Neutrophil (primary cell): Measurements from ENCODE around the gene ACSF3.

ENCODE experiments used
- H3K27ac ChIP-seq: fragments of 200-600 bp; sonication (generic); 2 replicates; pipeline ENCODE4 v1.5.1; 2016; ENCODE audit warnings: mild to moderate bottlenecking, moderate library complexity
- H3K27me3 ChIP-seq: fragments of 200-600 bp; sonication (generic); 2 replicates; pipeline ENCODE4 v1.6.0; 2016; ENCODE audit warnings: mild to moderate bottlenecking
- H3K36me3 ChIP-seq: fragments of 200-600 bp; sonication (generic); 2 replicates; pipeline ENCODE4 v1.5.1; 2017
- H3K4me1 ChIP-seq, 2 experiments: fragments of 200-600 bp in 1 of 2; sonication (generic) in 1 of 2; 1 replicate in 1 of 2; 2 replicates in 1 of 2; pipeline versions ENCODE4 v1.5.1 to v1.6.1; 2013 to 2016; ENCODE audit warnings: low read depth in 1 of 2, low read length in 1 of 2, mild to moderate bottlenecking in 1 of 2, moderate library complexity in 1 of 2; ENCODE audit not compliant: control insufficient read depth in 1 of 2, insufficient read depth in 1 of 2
- H3K4me3 ChIP-seq, 2 experiments: fragments of 200-600 bp in 1 of 2; sonication (generic) in 1 of 2; 1 replicate in 1 of 2; 2 replicates in 1 of 2; pipeline ENCODE4 v1.5.1; 2013 to 2016; ENCODE audit warnings: low read depth in 1 of 2, low read length in 1 of 2, mild to moderate bottlenecking in 1 of 2, moderate library complexity in 1 of 2
- H3K9me3 ChIP-seq: fragments of 200-600 bp; sonication (generic); 2 replicates; pipeline ENCODE4 v1.5.1; 2016
- CTCF ChIP-seq: fragments of 200-600 bp; sonication (generic); IDR thresholded peaks from 2 replicates; pipeline ENCODE4 v1.5.1; 2016; ENCODE audit warnings: antibody characterized with exemption

Gene ACSF3

DNA sequence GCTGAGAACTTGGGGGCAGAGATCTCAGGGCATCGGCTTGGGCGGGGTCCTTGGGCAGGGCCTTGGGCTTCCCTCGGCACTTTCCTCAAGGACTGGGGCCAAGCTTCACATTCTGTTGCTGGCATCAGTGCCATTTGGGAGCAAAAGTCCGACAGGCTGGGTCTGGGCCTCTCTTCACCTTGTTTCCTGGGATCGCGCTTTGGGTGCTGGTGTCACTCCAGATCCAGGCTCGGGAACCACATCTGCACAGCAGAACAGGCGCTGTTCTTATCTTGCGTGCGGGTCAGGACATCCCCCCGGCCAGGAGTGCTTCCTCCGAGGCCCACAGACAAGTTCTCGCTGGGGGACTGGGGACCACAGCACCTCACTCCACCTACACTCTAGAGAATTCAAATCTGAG lies 46.7 kb downstream of the ACSF3 start:
- Histone ChIP-seq H3K4me1 (no peaks in the 10 kb centered on the region), H3K9me3 (no peaks in the 10 kb centered on the region), H3K36me3 (peaks cover 66% of the 10 kb centered on the region), H3K27ac (no peak overlapping the region), H3K27me3 (no peaks in the 10 kb centered on the region), H3K4me3 (no peak overlapping the region)
- no peak for TF ChIP-seq CTCF

- TF ChIP-seq CTCF = no peak
- Histone ChIP-seq H3K4me1 (no peaks in the 10 kb centered on the region), H3K4me3 (no peak overlapping the region), H3K36me3 (peaks cover 73% of the 10 kb centered on the region), H3K27ac (no peak overlapping the region), H3K27me3 (no peaks in the 10 kb centered on the region), H3K9me3 (no peaks in the 10 kb centered on the region)
These were observed 47.6 kb downstream of the ACSF3 start for GRCh38 chr16:89140981-89141883.

DNA sequence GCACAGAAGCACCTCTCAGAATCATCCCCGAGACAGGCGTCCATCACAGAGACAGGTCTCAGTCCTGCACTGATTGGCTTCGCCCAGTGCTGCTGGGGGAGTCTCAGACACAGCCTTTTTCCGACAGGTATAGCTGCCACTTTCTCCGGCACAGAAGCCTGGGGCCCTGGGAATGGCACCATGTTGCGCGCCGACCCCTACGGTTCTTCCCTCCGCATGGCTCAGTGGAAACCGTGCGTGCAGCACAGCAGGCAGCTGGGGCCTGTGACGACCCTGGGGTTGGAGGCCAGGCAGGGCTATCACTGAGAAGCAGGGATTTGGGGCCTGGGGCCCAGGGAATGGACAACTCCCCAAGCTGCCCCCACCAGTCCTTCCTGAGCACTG lies 48.2 kb downstream of the ACSF3 start:
- Histone ChIP-seq H3K9me3 (no peaks in the 10 kb centered on the region), H3K27me3 (no peaks in the 10 kb centered on the region), H3K4me3 (no peak overlapping the region), H3K4me1 (no peaks in the 10 kb centered on the region), H3K27ac (no peak overlapping the region), H3K36me3 (peaks cover 72% of the 10 kb centered on the region)
- no peak for TF ChIP-seq CTCF

GRCh38 chr16:89142474-89143195 lies 49.0 kb downstream of the ACSF3 start:
- TF ChIP-seq CTCF = no peak
- H3K27ac ChIP-seq = no peak overlapping the region
- no peaks in the 10 kb centered on the region for H3K9me3 ChIP-seq
- no peaks in the 10 kb centered on the region for H3K27me3 ChIP-seq
- H3K4me1 ChIP-seq = no peaks in the 10 kb centered on the region
- H3K36me3 ChIP-seq = peaks cover 69% of the 10 kb centered on the region
- no peak overlapping the region for H3K4me3 ChIP-seq

DNA sequence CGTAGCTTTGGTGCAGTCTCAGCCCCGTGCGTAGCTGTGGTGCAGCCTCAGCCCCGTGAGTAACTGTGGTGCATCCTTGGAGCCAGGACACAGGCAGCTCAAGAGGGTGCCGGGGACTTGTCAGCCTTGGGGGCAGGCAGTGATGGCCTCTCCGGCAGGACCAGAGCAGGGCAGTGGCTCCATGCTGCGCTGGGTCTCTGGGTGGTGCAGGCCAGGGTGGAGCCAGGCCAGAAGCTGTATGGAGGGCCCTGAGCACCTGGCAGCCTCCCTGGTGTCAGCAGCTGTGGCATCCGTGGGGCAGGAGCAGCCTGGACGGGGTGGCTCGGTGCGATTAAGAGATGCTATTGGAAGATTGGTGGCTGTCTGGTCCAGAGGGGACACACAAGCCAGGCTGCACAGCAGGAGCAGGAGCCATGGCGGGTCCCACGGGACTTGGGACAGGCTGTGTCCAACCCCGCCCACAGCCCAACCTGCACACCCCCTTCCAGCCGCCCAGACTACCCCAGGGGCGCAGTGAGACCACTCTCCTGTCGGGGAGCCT lies 49.6 kb downstream of the ACSF3 start:
- H3K4me1 ChIP-seq = no peaks in the 10 kb centered on the region
- TF ChIP-seq CTCF = no peak
- no peaks in the 10 kb centered on the region for H3K27me3 ChIP-seq
- no peaks in the 10 kb centered on the region for H3K9me3 ChIP-seq
- no peak overlapping the region for H3K27ac ChIP-seq
- H3K4me3 ChIP-seq = no peak overlapping the region
- peaks cover 65% of the 10 kb centered on the region for H3K36me3 ChIP-seq
